Right lobe of liver (tissue), 4 donors: ENCODE results near the gene ZNF530.

Experiments used
- CTCF ChIP-seq, 4 donors: fragments of 200-600 bp in 3 of 4; fragments of 450-650 bp in 1 of 4; IDR thresholded peaks; one replicate each; pipeline versions ENCODE4 v1.5.1 to v1.8.0; 2016 to 2022; ENCODE audit warnings: antibody characterized with exemption in 4 of 4, mild to moderate bottlenecking in 2 of 4
- POLR2A ChIP-seq: fragments of 450-650 bp; IDR thresholded peaks from one replicate; pipeline ENCODE4 v1.6.1; 2017; ENCODE audit warnings: antibody characterized with exemption, mild to moderate bottlenecking
- donor health status: DM: no; HTN: no; CAD: no.
- donor health status: DM: no; HTN: no; CAD: no.
- donor health status: DM: no; HTN: yes; CAD: no.

- TF ChIP-seq CTCF (IDR thresholded peaks at IDR 0.05) (no peak), POLR2A (no peak)
These were observed 42.8 kb downstream of the ZNF530 start for GRCh38 chr19:57642396-57643046.
